Measurements from ENCODE around the gene RNF214.
A peak's percentile ranks its signal among the peaks of the same experiment; 100 is the strongest.

The RNF214 gene

GRCh38 chr11:117230999-117231841 is 1.3 kb upstream of the RNF214 start:
- Histone ChIP-seq H3K27me3 (no peaks in the 10 kb centered on the region), H3K9me3 (no peaks in the 10 kb centered on the region), H3K27ac (peak overlapping the region; percentile 89), H3K36me3 (peaks cover 34% of the 10 kb centered on the region), H3K4me1 (ENCODE audit: control insufficient read depth in 1 of 2, insufficient read depth in 1 of 2, low read depth in 1 of 2, low read length in 1 of 2) (peaks cover 17 to 18% of the 10 kb centered on the region in 2 experiments), H3K4me3 (ENCODE audit: low read depth in 1 of 2, low read length in 1 of 2) (peak overlapping the region; percentile 86 to 96)
- no peak for TF ChIP-seq CTCF (IDR thresholded peaks at IDR 0.05)

- peaks cover 38% of the 10 kb centered on the region for H3K36me3 ChIP-seq
- H3K27me3 ChIP-seq = no peaks in the 10 kb centered on the region
- TF ChIP-seq CTCF (IDR thresholded peaks at IDR 0.05) = no peak
- H3K4me1 ChIP-seq (ENCODE audit: control insufficient read depth in 1 of 2, insufficient read depth in 1 of 2, low read depth in 1 of 2, low read length in 1 of 2) = peaks cover 17 to 18% of the 10 kb centered on the region in 2 experiments
- H3K9me3 ChIP-seq = no peaks in the 10 kb centered on the region
- H3K4me3 ChIP-seq (ENCODE audit: low read depth in 1 of 2, low read length in 1 of 2) = peak within 1 kb of the TSS; percentile 86 to 96
- peak within 1 kb of the TSS; percentile 89 for H3K27ac ChIP-seq
Measured at GRCh38 chr11:117231842-117232091, 704 bp upstream of the RNF214 start, which contains the start of gene PCSK7. Gene PCSK7, minus strand, starts transcription at chr11:117232073. Its CDS starts 2,229 bp downstream, at chr11:117229844.

GRCh38 chr11:117232911-117233409 is 489 bp downstream of the RNF214 start:
- Histone ChIP-seq H3K9me3 (no peaks in the 10 kb centered on the region), H3K27me3 (no peaks in the 10 kb centered on the region), H3K4me3 (ENCODE audit: low read depth in 1 of 2, low read length in 1 of 2) (peak overlapping the region; percentile 70 to 86), H3K27ac (peak overlapping the region; percentile 89), H3K4me1 (ENCODE audit: control insufficient read depth in 1 of 2, insufficient read depth in 1 of 2, low read depth in 1 of 2, low read length in 1 of 2) (peaks cover 17 to 18% of the 10 kb centered on the region in 2 experiments), H3K36me3 (peaks cover 29% of the 10 kb centered on the region)
- TF ChIP-seq CTCF (IDR thresholded peaks at IDR 0.05) = no peak

GRCh38 chr11:117238221-117238620 is 5.8 kb downstream of the RNF214 start:
- no peak for TF ChIP-seq CTCF (IDR thresholded peaks at IDR 0.05)
- H3K4me1 ChIP-seq (ENCODE audit: control insufficient read depth in 1 of 2, insufficient read depth in 1 of 2, low read depth in 1 of 2, low read length in 1 of 2) = peaks cover under 1 to 5% of the 10 kb centered on the region in 2 experiments
- no peak overlapping the region for H3K4me3 ChIP-seq (ENCODE audit: low read depth in 1 of 2, low read length in 1 of 2)
- no peaks in the 10 kb centered on the region for H3K27me3 ChIP-seq
- H3K27ac ChIP-seq = no peak overlapping the region
- peaks cover 37% of the 10 kb centered on the region for H3K36me3 ChIP-seq
- H3K9me3 ChIP-seq = no peaks in the 10 kb centered on the region

- H3K36me3 ChIP-seq = peaks cover 43% of the 10 kb centered on the region
Measured at GRCh38 chr11:117239295-117239694, 6.8 kb downstream of the RNF214 start.

More at GRCh38 chr11:117239295-117239694, 6.8 kb downstream of the RNF214 start:
- no peak for TF ChIP-seq CTCF (IDR thresholded peaks at IDR 0.05)
- Histone ChIP-seq H3K9me3 (no peaks in the 10 kb centered on the region), H3K27me3 (no peaks in the 10 kb centered on the region), H3K4me1 (ENCODE audit: control insufficient read depth in 1 of 2, insufficient read depth in 1 of 2, low read depth in 1 of 2, low read length in 1 of 2) (no peaks in the 10 kb centered on the region), H3K27ac (no peak overlapping the region), H3K4me3 (ENCODE audit: low read depth in 1 of 2, low read length in 1 of 2) (no peak overlapping the region)
